ENCODE measurements around the gene DALRD3.

DNA sequence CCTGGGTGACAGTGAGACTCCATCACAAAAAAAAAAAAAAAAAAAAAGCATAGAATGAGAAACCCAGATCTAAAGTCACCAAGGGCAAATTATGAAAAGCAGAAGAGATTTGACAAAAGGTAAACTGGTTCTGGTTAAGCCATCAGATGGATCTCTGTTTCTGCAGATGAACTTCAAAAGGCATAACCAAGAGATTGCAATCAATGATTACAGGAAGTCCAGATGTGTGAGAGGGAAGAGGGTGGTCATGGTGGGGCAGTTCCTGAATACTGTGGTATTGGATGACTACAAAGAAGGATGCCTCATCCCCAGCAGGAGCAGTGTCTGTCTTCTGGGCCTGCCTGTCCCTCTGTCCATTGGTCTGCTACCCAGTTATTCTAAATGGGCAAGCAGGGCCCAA is 24.5 kb downstream of the DALRD3 start:
- TF ChIP-seq, protein P1, sequence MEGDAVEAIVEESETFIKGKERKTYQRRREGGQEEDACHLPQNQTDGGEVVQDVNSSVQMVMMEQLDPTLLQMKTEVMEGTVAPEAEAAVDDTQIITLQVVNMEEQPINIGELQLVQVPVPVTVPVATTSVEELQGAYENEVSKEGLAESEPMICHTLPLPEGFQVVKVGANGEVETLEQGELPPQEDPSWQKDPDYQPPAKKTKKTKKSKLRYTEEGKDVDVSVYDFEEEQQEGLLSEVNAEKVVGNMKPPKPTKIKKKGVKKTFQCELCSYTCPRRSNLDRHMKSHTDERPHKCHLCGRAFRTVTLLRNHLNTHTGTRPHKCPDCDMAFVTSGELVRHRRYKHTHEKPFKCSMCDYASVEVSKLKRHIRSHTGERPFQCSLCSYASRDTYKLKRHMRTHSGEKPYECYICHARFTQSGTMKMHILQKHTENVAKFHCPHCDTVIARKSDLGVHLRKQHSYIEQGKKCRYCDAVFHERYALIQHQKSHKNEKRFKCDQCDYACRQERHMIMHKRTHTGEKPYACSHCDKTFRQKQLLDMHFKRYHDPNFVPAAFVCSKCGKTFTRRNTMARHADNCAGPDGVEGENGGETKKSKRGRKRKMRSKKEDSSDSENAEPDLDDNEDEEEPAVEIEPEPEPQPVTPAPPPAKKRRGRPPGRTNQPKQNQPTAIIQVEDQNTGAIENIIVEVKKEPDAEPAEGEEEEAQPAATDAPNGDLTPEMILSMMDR (IDR thresholded peaks at IDR 0.05; ENCODE audit: insufficient read depth, low read length) = no peak
- TF ChIP-seq, protein P2, sequence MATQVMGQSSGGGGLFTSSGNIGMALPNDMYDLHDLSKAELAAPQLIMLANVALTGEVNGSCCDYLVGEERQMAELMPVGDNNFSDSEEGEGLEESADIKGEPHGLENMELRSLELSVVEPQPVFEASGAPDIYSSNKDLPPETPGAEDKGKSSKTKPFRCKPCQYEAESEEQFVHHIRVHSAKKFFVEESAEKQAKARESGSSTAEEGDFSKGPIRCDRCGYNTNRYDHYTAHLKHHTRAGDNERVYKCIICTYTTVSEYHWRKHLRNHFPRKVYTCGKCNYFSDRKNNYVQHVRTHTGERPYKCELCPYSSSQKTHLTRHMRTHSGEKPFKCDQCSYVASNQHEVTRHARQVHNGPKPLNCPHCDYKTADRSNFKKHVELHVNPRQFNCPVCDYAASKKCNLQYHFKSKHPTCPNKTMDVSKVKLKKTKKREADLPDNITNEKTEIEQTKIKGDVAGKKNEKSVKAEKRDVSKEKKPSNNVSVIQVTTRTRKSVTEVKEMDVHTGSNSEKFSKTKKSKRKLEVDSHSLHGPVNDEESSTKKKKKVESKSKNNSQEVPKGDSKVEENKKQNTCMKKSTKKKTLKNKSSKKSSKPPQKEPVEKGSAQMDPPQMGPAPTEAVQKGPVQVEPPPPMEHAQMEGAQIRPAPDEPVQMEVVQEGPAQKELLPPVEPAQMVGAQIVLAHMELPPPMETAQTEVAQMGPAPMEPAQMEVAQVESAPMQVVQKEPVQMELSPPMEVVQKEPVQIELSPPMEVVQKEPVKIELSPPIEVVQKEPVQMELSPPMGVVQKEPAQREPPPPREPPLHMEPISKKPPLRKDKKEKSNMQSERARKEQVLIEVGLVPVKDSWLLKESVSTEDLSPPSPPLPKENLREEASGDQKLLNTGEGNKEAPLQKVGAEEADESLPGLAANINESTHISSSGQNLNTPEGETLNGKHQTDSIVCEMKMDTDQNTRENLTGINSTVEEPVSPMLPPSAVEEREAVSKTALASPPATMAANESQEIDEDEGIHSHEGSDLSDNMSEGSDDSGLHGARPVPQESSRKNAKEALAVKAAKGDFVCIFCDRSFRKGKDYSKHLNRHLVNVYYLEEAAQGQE (IDR thresholded peaks at IDR 0.05; ENCODE audit: insufficient replicate concordance, low read depth) = no peak
